ENCODE data around the gene ERC2. TPM values are rescaled to one million over a fixed set of nuclear protein-coding genes. Genes with fewer than 3 reads are reported as not detected.

ERC2 gene
- polyA plus RNA-seq, 3 donors = 0.04 to 0.54 TPM; not detected in 1

- no peak overlapping the region for H3K27ac ChIP-seq (ENCODE audit: low read depth, low read length)
- 85 to 94% (median 86%) methylated on average over 1 of the region's 1 CpG for WGBS, 3 donors
Observed at GRCh38 chr3:55795746-55796145, 672.5 kb downstream of the ERC2 start.

GRCh38 chr3:55795296-55795695 is 673.0 kb downstream of the ERC2 start:
- WGBS, 3 donors = 85 to 89% (median 86%) methylated on average over 6 of the region's 6 CpGs

GRCh38 chr3:55792742-55793141 is 675.5 kb downstream of the ERC2 start:
- no peak overlapping the region for H3K27ac ChIP-seq (ENCODE audit: low read depth, low read length)
- WGBS, 3 donors = 81 to 90% (median 89%) methylated on average over 2 of the region's 2 CpGs

More at GRCh38 chr3:55795296-55795695, 673.0 kb downstream of the ERC2 start:
- H3K27ac ChIP-seq (ENCODE audit: low read depth, low read length) = no peak overlapping the region

- H3K27ac ChIP-seq (ENCODE audit: low read depth, low read length) = no peak overlapping the region
- 73 to 86% (median 85%) methylated on average over 1 of the region's 1 CpG for WGBS, 3 donors
Observed at GRCh38 chr3:55792009-55792408, 676.3 kb downstream of the ERC2 start.

GRCh38 chr3:55790596-55791350 is 677.5 kb downstream of the ERC2 start:
- 76 to 86% (median 85%) methylated on average over 3 of the region's 3 CpGs for WGBS, 3 donors
- H3K27ac ChIP-seq (ENCODE audit: low read depth, low read length) = no peak overlapping the region

- WGBS, 3 donors = 70 to 81% (median 71%) methylated on average over 2 of the region's 2 CpGs
Observed at GRCh38 chr3:55789516-55789915, 678.8 kb downstream of the ERC2 start.

GRCh38 chr3:55782807-55783206 is 685.5 kb downstream of the ERC2 start:
- H3K27ac ChIP-seq (ENCODE audit: low read depth, low read length) = no peak overlapping the region
- 54 to 73% (median 62%) methylated on average over 3 of the region's 3 CpGs for WGBS, 3 donors

More at GRCh38 chr3:55789516-55789915, 678.8 kb downstream of the ERC2 start:
- H3K27ac ChIP-seq (ENCODE audit: low read depth, low read length) = no peak overlapping the region

- WGBS, 3 donors = 39 to 69% (median 62%) methylated on average over 4 of the region's 4 CpGs
- no peak overlapping the region for H3K27ac ChIP-seq (ENCODE audit: low read depth, low read length)
Observed at GRCh38 chr3:55782351-55782750, 685.9 kb downstream of the ERC2 start.

- no peak overlapping the region for H3K27ac ChIP-seq (ENCODE audit: low read depth, low read length)
- WGBS, 3 donors = 73 to 80% (median 76%) methylated on average over 4 of the region's 4 CpGs
Observed at GRCh38 chr3:55780913-55781312, 687.4 kb downstream of the ERC2 start.

- no peak overlapping the region for H3K27ac ChIP-seq (ENCODE audit: low read depth, low read length)
- 49 to 71% (median 69%) methylated on average over 5 of the region's 5 CpGs for WGBS, 3 donors
Observed at GRCh38 chr3:55779543-55779942, 688.7 kb downstream of the ERC2 start.

- WGBS, 3 donors = 88 to 96% (median 88%) methylated on average over 6 of the region's 6 CpGs
- H3K27ac ChIP-seq (ENCODE audit: low read depth, low read length) = no peak overlapping the region
Observed at GRCh38 chr3:55775366-55776154, 692.7 kb downstream of the ERC2 start.

GRCh38 chr3:55774856-55775255 is 693.4 kb downstream of the ERC2 start:
- 69 to 73% (median 70%) methylated on average over 2 of the region's 2 CpGs for WGBS, 3 donors
- H3K27ac ChIP-seq (ENCODE audit: low read depth, low read length) = no peak overlapping the region

GRCh38 chr3:55771503-55771902 is 696.8 kb downstream of the ERC2 start:
- 88 to 89% (median 89%) methylated on average over 2 of the region's 2 CpGs for WGBS, 3 donors
- H3K27ac ChIP-seq (ENCODE audit: low read depth, low read length) = no peak overlapping the region

- no peak overlapping the region for H3K27ac ChIP-seq (ENCODE audit: low read depth, low read length)
- 78 to 92% (median 80%) methylated on average over 1 of the region's 1 CpG for WGBS, 3 donors
Observed at GRCh38 chr3:55770077-55770476, 698.2 kb downstream of the ERC2 start.

GRCh38 chr3:55766753-55767152 is 701.5 kb downstream of the ERC2 start:
- 0 to 40% (median 0%) methylated on average over 1 of the region's 1 CpG for WGBS, 3 donors
- no peak overlapping the region for H3K27ac ChIP-seq (ENCODE audit: low read depth, low read length)

GRCh38 chr3:55765906-55766701 is 702.2 kb downstream of the ERC2 start:
- H3K27ac ChIP-seq (ENCODE audit: low read depth, low read length) = no peak overlapping the region
- WGBS, 3 donors = 57 to 93% (median 87%) methylated on average over 7 of the region's 7 CpGs

GRCh38 chr3:55765398-55765797 is 702.9 kb downstream of the ERC2 start:
- no peak overlapping the region for H3K27ac ChIP-seq (ENCODE audit: low read depth, low read length)
- 69 to 75% (median 71%) methylated on average over 7 of the region's 7 CpGs for WGBS, 3 donors

GRCh38 chr3:55756976-55757375 is 711.3 kb downstream of the ERC2 start:
- WGBS, 3 donors = 78 to 90% (median 85%) methylated on average over 2 of the region's 2 CpGs
- H3K27ac ChIP-seq (ENCODE audit: low read depth, low read length) = no peak overlapping the region

Measured in adipose tissue (tissue), 3 donors.